Skeletal muscle tissue (tissue), 4 donors: ENCODE measurements around the gene SOX14. TPM values are rescaled to one million over a fixed set of nuclear protein-coding genes. Genes with fewer than 3 reads are reported as not detected.
A peak's percentile ranks its signal among the peaks of the same experiment; 100 is the strongest.

Source experiments
- H3K27ac ChIP-seq: one replicate; pipeline ENCODE4 v1.7.0; 2013; ENCODE audit warnings: mild to moderate bottlenecking, low read depth, low read length, inconsistent platforms
- H3K27me3 ChIP-seq, 3 donors: one replicate each; pipeline ENCODE4 v1.7.0; 2013; ENCODE audit warnings: low read length in 3 of 3; ENCODE audit not compliant: control insufficient read depth in 3 of 3, insufficient read depth in 3 of 3
- H3K36me3 ChIP-seq, 3 donors: one replicate each; pipeline ENCODE4 v1.7.0; 2013; ENCODE audit warnings: low read length in 3 of 3; ENCODE audit not compliant: control insufficient read depth in 3 of 3, insufficient read depth in 3 of 3
- H3K4me1 ChIP-seq, 3 donors: one replicate each; pipeline ENCODE4 v1.7.0; 2013; ENCODE audit warnings: low read length in 3 of 3, mild to moderate bottlenecking in 3 of 3; ENCODE audit not compliant: control insufficient read depth in 3 of 3, insufficient read depth in 3 of 3
- H3K4me3 ChIP-seq, 3 donors: one replicate each; pipeline ENCODE4 v1.7.0; 2013; ENCODE audit warnings: low read length in 3 of 3
- H3K9ac ChIP-seq, 3 donors: one replicate each; pipeline ENCODE4 v1.7.0; 2013; ENCODE audit warnings: low read length in 3 of 3, mild to moderate bottlenecking in 3 of 3, moderate library complexity in 2 of 3, low read depth in 1 of 3
- H3K9me3 ChIP-seq, 3 donors: one replicate each; pipeline ENCODE4 v1.7.0; 2013; ENCODE audit warnings: low read length in 3 of 3; ENCODE audit not compliant: control insufficient read depth in 3 of 3
- total RNA-seq: library from RNA; depleted of rRNA; stranded (reverse); fragments of >200 nt; gene quantifications from one replicate; pipeline ENCODE4 v1.2.3, GENCODE V29; 2014
- donor health status: Osteomylitis.

Gene SOX14
- total RNA-seq, 1 donor from 2014 or later: not detected

GRCh38 chr3:137761563-137762503 is 2.3 kb upstream of the SOX14 start:
- H3K27ac ChIP-seq: no peak overlapping the region
- H3K4me3 ChIP-seq: no peak overlapping the region
- peaks cover 11 to 13% (median 12%) of the 10 kb centered on the region in 3 donors for H3K4me1 ChIP-seq
- H3K27me3 ChIP-seq: peaks cover 71 to 73% (median 71%) of the 10 kb centered on the region in 3 donors
- H3K36me3 ChIP-seq: no peaks in the 10 kb centered on the region
- peaks cover 0 to 3% (median 0%) of the 10 kb centered on the region in 3 donors for H3K9me3 ChIP-seq
- H3K9ac ChIP-seq: no peak overlapping the region

- Histone ChIP-seq H3K4me1 (peaks cover 15 to 18% (median 17%) of the 10 kb centered on the region in 3 donors), H3K27me3 (peaks cover 80 to 81% (median 81%) of the 10 kb centered on the region in 3 donors), H3K36me3 (no peaks in the 10 kb centered on the region), H3K27ac (no peak overlapping the region), H3K9me3 (peaks cover 0 to 3% (median 0%) of the 10 kb centered on the region in 3 donors), H3K4me3 (no peak overlapping the region), H3K9ac (no peak overlapping the region)
Observed at GRCh38 chr3:137762674-137763593, 1.2 kb upstream of the SOX14 start.

- Histone ChIP-seq H3K9me3 (peaks cover 0 to 3% (median 0%) of the 10 kb centered on the region in 3 donors), H3K4me1 (peaks cover 17 to 24% (median 20%) of the 10 kb centered on the region in 3 donors), H3K4me3 (peak overlapping the region in 2 of 3 donors; percentile 8 to 14), H3K27me3 (peaks cover 87% of the 10 kb centered on the region in 3 donors), H3K9ac (no peak overlapping the region), H3K27ac (no peak overlapping the region), H3K36me3 (no peaks in the 10 kb centered on the region)
Observed at GRCh38 chr3:137763594-137763938, 549 bp upstream of the SOX14 start.

- H3K4me3 ChIP-seq: no peak overlapping the region
- H3K27me3 ChIP-seq: peaks cover 90 to 96% (median 91%) of the 10 kb centered on the region in 3 donors
- H3K9me3 ChIP-seq: no peaks in the 10 kb centered on the region
- peaks cover 23 to 30% (median 27%) of the 10 kb centered on the region in 3 donors for H3K4me1 ChIP-seq
- H3K27ac ChIP-seq: no peak overlapping the region
- no peak overlapping the region for H3K9ac ChIP-seq
- no peaks in the 10 kb centered on the region for H3K36me3 ChIP-seq
Observed at GRCh38 chr3:137764563-137765309, 621 bp downstream of the SOX14 start.

GRCh38 chr3:137765310-137766033 is 1.4 kb downstream of the SOX14 start:
- Histone ChIP-seq H3K9ac (no peak overlapping the region), H3K27ac (no peak overlapping the region), H3K4me3 (no peak overlapping the region), H3K9me3 (no peaks in the 10 kb centered on the region), H3K27me3 (peaks cover 93 to 100% (median 95%) of the 10 kb centered on the region in 3 donors), H3K36me3 (no peaks in the 10 kb centered on the region), H3K4me1 (peaks cover 26 to 37% (median 27%) of the 10 kb centered on the region in 3 donors)

- H3K9ac ChIP-seq: no peak overlapping the region
- no peak overlapping the region for H3K4me3 ChIP-seq
- no peaks in the 10 kb centered on the region for H3K36me3 ChIP-seq
- peaks cover 27 to 44% (median 33%) of the 10 kb centered on the region in 3 donors for H3K4me1 ChIP-seq
- H3K27me3 ChIP-seq: peaks cover 93 to 100% (median 95%) of the 10 kb centered on the region in 3 donors
- no peak overlapping the region for H3K27ac ChIP-seq
- no peaks in the 10 kb centered on the region for H3K9me3 ChIP-seq
Observed at GRCh38 chr3:137766041-137766875, 2.1 kb downstream of the SOX14 start.

GRCh38 chr3:137766876-137767537 is 2.9 kb downstream of the SOX14 start:
- no peak overlapping the region for H3K9ac ChIP-seq
- H3K36me3 ChIP-seq: no peaks in the 10 kb centered on the region
- H3K4me3 ChIP-seq: no peak overlapping the region
- peaks cover 92 to 100% (median 95%) of the 10 kb centered on the region in 3 donors for H3K27me3 ChIP-seq
- peaks cover 33 to 39% (median 37%) of the 10 kb centered on the region in 3 donors for H3K4me1 ChIP-seq
- no peak overlapping the region for H3K27ac ChIP-seq
- no peaks in the 10 kb centered on the region for H3K9me3 ChIP-seq
